Anterior cingulate cortex (tissue), 58 donors: ENCODE results near the gene EDA.

ENCODE experiments used
- DNase-seq, 58 donors: peaks; one replicate each; lab custom pipeline; 2025; lab: John Stamatoyannopoulos, UW

Gene EDA

DNA sequence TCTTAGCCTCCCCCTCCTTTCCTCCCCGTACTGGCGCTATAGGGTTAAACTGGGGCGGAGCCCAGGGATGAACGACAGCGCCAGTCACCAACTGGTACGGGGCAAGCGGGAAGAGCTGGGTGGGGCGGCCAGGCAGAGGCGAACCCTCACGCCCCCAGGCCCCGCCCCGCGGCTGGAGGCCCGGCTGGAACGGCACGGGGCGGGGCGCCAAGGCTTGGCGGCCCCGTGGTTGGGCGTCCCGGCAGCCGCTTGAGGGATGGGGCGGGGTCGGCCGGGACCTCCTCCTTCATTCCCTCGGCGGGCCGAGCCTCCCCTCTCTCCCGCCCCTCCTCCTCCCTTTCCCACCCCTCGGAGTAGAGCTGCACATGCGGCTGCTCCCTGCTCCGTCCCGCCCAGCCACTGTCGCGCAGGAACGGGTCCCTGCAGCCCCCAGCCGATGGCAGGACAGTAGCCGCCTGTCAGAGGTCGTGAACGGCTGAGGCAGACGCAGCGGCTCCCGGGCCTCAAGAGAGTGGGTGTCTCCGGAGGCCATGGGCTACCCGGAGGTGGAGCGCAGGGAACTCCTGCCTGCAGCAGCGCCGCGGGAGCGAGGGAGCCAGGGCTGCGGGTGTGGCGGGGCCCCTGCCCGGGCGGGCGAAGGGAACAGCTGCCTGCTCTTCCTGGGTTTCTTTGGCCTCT is at the start of gene EDA:
Gene EDA (plus strand): TSS at position 335 of the 678 bp plus-strand sequence.
- DNase-seq = peak in 57 of 58 donors; percentile 0 to 85 (median 71)

DNA sequence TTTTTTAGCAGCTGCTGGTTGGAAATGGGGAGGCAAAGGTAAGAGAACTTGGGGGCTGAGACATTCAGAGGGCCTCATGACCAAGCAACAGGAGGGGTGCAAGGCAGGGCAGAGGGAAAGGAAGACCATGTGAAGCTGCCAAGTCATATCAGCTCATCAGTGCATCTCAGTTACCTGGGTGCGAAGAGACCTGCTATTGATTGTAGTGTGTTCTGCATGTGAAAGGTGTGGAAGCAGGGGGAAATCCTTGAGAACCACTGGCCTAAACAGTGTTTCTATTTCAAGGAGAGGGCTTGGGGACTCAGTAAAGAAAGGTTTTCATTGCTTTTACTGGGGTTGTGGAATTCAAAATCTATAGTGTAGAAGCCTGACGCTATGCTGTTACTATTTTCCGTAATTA is 47.1 kb upstream of the EDA start:
- DNase-seq = no peak

GRCh38 chrX:69597399-69597798 is 18.5 kb upstream of the EDA start:
- DNase-seq = no peak

GRCh38 chrX:69600182-69600581 is 15.7 kb upstream of the EDA start:
- no peak for DNase-seq

DNA sequence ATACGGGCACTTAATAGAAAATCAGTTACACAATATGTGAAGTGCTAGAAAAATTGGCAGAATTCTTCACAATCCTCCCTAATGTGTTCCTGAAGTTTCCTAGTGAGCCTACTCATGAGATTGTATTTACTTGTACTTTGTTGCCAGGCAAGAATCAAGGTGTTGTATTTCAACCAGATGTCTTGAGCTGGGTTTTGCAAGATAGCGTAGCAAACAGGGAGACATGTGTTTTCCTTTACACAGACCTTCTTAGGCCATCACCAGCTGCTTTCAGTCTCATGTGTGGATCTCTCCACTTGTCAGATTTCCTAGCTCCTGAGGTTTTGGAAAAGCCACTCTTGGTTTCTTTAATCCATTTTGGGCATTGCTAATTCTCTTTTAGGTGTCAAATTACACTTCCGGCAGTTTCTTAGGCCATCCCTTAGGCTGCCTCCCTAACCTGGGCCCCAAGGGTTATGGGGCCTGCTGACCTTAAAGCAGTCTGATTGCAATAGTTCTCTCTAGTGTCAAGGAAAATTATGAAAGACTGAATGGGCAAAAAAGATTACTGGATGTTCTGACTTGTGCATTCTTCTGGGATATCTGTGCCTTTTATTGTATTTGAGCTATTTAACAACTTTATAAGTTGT is 12.2 kb upstream of the EDA start:
- DNase-seq = no peak

- DNase-seq = no peak
These were observed 10.4 kb upstream of the EDA start for GRCh38 chrX:69605521-69605920.

- no peak for DNase-seq
These were observed 8.3 kb upstream of the EDA start for GRCh38 chrX:69607616-69608015.

DNA sequence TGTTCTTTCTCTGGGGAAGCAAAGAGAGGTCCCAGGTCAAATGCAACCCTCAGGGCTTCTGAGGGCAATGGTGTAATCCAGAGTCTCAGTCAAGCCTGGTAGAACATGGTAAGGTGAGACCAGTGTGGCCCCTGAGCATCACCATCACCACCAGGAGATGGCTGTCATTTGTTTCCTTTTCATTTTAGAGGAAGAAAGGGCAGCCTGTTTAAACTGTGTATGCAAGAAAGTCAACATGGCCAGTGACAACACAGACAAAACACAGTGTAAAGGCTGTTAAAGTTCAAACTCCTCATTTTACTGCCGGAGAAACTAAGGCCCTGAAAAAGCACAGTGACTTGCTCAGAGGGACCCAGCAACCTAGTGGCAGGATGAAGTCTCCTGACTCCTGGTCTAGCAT is 2.0 kb upstream of the EDA start:
- no peak for DNase-seq

DNA sequence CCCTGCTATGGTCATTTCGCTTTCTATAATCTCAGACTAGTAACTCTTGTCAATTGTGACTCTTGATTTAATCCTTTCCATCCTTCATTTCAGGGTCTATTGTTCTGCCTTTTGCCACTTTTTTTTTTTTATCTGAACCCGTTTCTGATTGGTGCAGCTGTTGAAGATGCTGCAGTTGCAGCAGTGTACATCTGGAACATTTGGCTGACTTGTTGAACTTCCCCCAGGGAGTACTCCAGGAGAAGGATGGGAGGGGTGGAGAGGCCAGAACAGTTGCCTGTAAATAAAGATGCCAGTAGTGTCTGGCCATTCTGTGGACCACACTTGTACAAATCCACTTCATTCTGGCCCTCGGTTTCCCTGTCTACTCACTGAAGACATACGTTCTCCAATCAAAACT is 1.0 kb upstream of the EDA start:
- no peak for DNase-seq

GRCh38 chrX:69615342-69615741 is 571 bp upstream of the EDA start:
- peak in 4 of 58 donors; percentile 0 to 44 (median 16) for DNase-seq

DNA sequence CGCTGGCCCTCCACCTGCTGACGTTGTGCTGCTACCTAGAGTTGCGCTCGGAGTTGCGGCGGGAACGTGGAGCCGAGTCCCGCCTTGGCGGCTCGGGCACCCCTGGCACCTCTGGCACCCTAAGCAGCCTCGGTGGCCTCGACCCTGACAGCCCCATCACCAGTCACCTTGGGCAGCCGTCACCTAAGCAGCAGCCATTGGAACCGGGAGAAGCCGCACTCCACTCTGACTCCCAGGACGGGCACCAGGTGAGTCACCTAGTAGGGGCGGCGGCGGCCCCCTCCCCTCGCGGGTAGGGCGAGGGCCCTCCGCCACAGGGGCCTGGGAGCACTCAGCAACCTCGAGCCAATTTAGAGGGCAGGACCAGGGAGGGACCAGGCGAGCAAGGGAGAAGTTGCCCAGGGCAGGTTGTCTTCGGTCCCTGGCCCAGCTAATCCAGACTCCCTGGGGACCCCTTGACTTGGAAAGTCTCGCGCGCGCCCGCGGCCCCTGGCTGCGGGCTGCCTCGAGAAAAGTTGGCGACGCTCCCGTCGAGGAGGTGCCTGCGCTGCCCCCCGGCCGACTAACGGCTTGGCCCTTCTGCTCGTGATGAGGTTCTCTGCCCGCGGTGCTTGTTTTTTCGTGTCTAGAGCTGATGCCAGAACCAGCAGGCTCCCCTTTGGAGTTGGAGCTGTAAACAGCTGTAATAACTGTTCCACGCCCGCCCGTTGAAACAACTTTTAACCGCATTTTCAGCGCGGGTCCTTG is 717 bp downstream of the EDA start:
- peak in 6 of 58 donors; percentile 0 to 14 (median 2) for DNase-seq

GRCh38 chrX:69618803-69619202 is 2.9 kb downstream of the EDA start:
- peak in 6 of 58 donors; percentile 0 to 18 (median 0) for DNase-seq

GRCh38 chrX:69626129-69626528 is 10.2 kb downstream of the EDA start:
- no peak for DNase-seq

- DNase-seq = no peak
These were observed 11.8 kb downstream of the EDA start for GRCh38 chrX:69627744-69628143.

GRCh38 chrX:69630147-69630546 is 14.2 kb downstream of the EDA start:
- DNase-seq = no peak

DNA sequence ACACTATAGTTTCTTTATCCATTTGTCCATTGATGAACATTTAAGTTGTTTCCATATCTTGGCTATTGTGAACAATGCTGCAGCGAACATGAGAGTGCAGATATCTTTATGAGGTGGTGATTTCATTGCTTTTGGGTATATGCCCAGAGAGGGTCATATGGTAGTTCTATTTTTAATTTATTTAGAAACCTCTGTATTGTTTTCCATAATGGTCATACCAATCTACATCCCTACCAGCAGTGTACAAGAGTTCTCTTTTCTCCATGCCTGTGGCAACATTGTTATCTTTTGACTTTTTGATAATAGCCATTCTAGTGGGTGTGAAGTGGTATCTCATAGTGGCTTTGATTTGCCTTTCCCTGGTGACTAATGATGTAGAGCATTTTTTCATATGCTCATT is 48.8 kb downstream of the EDA start:
- no peak for DNase-seq

- no peak for DNase-seq
These were observed 54.2 kb downstream of the EDA start for GRCh38 chrX:69670001-69670555.

DNA sequence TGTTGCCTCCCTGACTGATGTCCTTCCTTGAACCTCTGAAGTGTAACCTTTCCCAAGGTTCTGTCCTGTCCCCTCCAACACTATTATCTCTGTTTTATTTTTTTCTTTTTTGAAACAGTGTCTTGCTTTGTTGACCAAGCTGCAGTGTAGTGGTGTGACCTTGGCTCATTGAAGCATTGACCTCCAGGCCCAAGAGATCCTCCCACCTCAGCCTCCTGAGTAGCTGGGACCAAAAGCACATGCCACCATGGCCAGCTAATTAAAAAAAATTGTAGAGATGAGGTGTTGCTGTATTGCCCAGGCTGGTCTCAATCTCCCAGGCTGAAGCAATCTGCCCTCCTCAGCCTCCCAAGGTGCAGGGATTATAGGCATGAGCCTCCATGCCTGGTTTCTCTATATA is 59.0 kb downstream of the EDA start:
- no peak for DNase-seq

- no peak for DNase-seq
These were observed 89.9 kb downstream of the EDA start for GRCh38 chrX:69705818-69706217.

DNA sequence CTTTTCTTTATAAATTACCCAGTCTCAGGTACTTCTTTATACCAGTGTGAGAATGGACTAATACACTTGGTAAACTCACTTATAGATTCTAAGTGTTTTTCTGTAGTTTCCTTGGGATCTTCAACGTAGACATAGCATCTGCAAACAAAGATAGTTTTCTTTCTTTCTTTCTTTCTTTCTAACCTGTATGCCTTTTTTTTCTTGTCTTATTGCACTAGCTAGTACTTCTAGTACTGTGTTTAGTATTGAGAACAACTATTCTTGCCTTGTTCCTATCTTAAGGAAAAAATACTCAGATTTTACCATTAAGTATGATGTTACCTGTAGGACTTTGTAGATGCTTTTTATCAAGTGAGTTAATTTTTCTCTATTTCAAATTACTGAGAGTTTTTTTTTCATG is 102.2 kb downstream of the EDA start:
- DNase-seq = no peak

DNA sequence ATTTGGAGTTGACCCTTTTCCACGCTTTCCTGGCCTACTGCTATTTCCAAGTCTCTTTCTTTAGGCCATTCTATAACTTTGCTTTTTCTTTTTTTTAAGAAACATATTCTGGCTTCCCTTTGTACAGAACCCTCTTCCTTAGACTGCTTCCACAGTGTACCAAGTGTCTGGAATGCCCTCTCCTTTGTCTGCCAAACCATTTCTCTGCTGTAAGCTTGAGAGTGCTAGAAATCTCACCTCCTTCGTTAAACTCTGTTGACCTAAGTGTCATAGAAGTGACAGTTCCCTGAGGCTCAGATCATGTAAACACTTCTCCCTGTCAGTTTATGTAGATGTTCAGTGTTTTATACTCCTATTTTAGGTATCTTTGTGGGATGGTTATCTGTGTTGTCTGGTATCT is 108.4 kb downstream of the EDA start:
- DNase-seq = no peak
